GM19099 (cell line): ENCODE results near the gene FZD2.

Experiments
- POLR2A ChIP-seq: IDR thresholded peaks from 3 replicates; pipeline ENCODE4 v1.6.1; 2011; ENCODE audit warnings: low read depth; ENCODE audit not compliant: insufficient read length; ENCODE audit errors: extremely low read depth

Gene FZD2

GRCh38 chr17:44561237-44561623 is 3.9 kb downstream of the FZD2 start:
- no peak for TF ChIP-seq POLR2A

GRCh38 chr17:44564429-44564828 is 7.1 kb downstream of the FZD2 start:
- no peak for TF ChIP-seq POLR2A

GRCh38 chr17:44565866-44566443 is 8.7 kb downstream of the FZD2 start:
- TF ChIP-seq POLR2A: no peak

DNA sequence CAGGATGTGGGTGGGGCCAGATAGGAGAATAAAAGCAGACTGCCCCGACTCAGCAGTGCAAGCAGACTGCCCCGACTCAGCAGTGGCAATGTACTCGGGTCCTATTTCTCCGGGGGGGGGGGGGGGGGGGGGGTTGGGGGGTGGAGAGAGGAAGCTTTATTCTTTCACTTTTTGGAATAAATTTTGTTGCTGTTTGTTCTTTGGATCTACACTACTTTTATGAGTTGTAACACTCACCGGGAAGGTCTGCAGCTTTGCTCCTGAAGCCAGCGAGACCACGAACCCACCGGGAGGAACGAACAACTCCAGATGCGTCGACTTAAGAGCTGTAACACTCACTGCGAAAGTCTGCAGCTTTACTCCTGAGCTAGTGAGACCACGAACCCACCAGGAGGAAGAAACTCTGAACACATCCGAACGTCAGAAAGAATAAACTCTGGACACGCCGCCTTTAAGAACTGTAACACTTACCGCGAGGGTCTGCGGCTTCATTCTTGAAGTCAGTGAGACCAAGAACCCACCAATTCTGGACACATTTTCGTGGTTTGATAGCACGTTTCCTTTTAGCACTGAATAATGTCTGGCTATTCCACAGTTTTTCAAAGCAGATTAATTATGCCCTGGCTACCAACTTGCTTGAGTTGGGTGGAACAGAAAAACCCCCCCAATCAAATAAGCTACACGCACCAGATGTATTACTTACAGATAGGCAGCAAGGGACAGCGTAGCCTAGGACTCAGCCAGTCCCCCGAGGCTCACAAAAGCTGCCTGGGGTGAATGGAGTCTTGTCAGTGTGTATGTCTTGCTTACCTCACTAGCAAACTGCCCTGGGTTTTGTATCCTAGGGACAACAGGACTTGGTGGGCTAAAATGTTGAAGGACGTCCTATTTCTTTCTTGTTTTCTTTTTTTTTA is 11.9 kb downstream of the FZD2 start:
- no peak for TF ChIP-seq POLR2A

GRCh38 chr17:44572801-44573200 is 15.5 kb downstream of the FZD2 start:
- no peak for TF ChIP-seq POLR2A

DNA sequence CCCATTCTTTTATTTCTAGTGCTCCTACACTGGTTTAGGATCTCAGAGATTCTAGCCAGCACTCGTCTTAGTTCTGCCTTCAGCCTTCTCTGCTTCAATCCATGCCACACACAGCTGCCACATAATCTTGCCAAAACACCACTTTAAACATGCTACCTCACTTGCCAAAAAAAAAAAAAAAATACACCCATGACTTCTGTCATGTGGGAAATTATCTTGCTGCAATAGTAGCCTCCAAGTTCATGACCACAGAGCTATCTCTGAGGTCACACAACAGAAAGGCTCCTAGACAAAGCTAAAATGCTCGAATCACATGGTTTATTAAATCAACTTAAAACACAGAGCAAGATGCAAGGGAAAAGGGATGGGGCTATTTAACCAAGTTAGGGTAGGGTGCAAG is 18.1 kb downstream of the FZD2 start:
- TF ChIP-seq POLR2A: no peak

GRCh38 chr17:44578947-44579346 is 21.7 kb downstream of the FZD2 start:
- TF ChIP-seq POLR2A: no peak

DNA sequence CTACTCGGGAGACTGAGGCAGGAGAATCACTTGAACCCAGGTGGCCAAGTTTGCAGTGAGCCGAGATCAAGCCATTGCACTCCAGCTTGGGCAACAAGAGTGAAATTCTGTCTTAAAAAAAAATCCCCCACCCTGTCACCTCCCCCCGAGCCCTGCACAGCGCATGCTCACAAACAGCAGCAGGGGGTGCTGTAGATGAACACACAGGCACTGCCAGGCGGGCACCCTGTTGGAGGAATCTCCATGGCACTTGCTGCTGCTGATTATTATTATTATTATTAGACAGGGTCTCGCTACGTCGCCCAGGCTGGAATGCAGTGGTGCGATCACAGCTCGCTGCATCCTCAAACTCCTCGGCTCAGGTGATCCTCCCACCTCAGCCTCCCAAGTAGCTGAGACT is 24.6 kb downstream of the FZD2 start:
- no peak for TF ChIP-seq POLR2A

- TF ChIP-seq POLR2A: no peak
Measured at GRCh38 chr17:44584443-44584842, 27.2 kb downstream of the FZD2 start.

DNA sequence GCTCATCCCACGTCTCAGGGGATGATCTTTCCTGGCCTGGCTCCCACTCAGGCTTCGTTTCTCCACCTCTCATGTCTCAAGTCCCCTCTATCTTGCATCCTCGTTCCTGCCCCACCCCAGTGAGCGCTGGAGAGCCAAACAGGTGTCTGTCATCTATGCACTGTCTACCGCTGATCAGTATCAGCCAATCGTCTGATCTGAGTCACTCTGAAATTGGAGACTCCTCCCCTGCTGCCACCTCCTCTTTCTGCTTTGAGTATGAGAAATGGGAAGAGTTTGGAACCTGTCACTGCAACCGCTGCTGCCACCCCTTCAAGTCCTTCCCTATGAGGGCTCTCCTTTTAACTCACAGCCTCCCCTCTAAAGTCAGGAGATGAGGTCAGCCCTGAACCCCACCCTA is 28.0 kb downstream of the FZD2 start:
- no peak for TF ChIP-seq POLR2A

DNA sequence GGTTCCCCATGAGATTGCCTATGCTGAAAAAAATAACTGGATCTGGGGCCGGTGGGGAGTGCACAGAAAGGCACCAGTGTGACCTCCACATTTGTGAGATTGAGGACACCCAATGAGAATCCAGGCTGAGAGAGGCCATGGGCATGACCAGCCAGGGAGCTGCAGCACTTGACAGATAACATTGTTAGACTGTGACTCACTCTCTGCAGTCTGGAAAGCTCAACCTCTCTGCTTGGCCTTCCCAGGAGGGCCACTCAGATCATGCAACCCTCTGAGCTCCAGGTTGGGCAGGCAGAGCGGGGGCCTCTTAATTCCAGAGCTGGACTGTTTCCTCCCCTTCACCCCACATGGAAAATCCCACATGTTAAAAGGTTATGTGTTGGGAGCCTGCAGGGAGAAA is 30.1 kb downstream of the FZD2 start:
- TF ChIP-seq POLR2A: no peak

GRCh38 chr17:44589316-44590071 is 32.2 kb downstream of the FZD2 start:
- no peak for TF ChIP-seq POLR2A

DNA sequence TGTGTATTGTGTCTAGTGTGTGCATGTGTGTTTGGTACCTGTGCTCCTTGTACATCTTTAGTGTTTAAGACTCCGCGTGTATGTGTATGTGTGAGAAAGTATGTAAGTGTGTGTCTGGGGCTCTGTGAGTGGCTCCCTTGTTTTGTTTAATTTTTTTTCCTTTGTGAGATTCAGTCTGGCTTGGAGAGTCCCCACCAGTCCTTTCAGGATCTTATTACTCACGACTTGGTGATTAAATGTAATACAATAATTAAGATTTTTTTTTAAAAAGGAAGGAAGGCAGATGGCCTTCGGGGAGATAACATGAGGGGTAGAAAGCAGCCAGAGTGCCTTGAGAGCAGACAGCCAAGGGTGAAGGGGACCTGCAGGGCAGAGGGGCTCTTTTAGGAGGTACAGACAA is 33.9 kb downstream of the FZD2 start:
- TF ChIP-seq POLR2A: no peak

- no peak for TF ChIP-seq POLR2A
Measured at GRCh38 chr17:44593156-44593555, 35.9 kb downstream of the FZD2 start.

DNA sequence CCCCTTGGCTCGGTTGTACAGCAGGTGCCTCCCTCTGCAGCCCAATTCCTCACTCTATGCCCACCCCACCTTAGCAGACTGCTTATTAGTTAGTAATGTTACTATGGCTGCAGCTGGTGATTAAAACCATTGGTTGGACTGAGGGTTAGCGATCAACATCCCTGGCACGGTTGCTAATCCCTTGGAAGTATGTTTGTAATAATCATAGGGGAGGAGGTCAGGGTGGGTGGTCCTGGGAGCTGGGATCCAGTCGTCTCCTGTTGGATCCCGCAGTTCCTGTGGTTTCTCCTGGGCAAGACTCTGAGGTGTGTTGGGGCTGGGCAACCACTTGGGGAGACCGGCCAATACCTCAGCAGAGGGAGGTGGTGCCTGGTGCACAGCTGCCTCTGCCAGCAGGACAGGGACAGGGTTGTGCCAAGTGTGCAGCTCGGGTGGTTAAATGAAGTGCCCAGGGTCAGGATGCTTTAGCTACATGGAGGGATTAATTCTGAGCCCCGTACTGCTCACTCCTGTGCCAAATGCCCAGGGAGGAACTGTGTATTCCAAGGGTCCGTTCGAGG is 38.0 kb downstream of the FZD2 start:
- no peak for TF ChIP-seq POLR2A
